Measurements from ENCODE around the gene WDFY1.
"Not testable (repeated sequence)": the region's sequence is repeated elsewhere in the genome, so short reads cannot be mapped to it uniquely, and the experiment has no call there.

Gene WDFY1

DNA sequence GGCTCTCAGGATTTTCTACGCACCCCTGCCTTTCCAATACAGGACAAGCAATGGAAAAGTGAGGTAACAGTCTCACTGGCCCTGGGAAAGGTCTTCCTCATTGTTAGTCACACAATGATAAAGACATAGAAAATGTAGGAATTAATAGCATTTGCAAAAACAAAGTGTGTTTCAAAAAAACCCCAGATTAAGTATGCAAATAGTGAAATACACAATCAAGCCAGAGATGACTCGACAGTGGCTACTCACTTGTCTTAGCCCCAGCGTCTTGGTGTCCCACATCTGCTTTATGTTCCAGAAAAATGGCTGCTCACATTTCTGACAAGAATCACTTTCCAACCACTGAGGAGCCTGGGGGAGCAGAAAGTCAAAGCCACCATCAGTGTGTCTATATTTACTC, 60.7 kb downstream of the WDFY1 start:
- DNase-seq: peak; percentile 62
- peaks cover 31 to 56% of the 10 kb centered on the region in 2 donors for H3K36me3 Mint-ChIP-seq
- H3K27ac Mint-ChIP-seq: peak overlapping the region; percentile 85
- no peaks in the 10 kb centered on the region for H3K27me3 Mint-ChIP-seq
- H3K4me1 Mint-ChIP-seq: peaks cover 13 to 21% of the 10 kb centered on the region in 2 donors
- ATAC-seq (replicated peaks): peak; percentile 99
- peak overlapping the region in 1 of 2 donors; percentile 44 for H3K4me3 Mint-ChIP-seq
- peaks cover under 1 to 3% of the 10 kb centered on the region in 2 donors for H3K9me3 Mint-ChIP-seq

DNA sequence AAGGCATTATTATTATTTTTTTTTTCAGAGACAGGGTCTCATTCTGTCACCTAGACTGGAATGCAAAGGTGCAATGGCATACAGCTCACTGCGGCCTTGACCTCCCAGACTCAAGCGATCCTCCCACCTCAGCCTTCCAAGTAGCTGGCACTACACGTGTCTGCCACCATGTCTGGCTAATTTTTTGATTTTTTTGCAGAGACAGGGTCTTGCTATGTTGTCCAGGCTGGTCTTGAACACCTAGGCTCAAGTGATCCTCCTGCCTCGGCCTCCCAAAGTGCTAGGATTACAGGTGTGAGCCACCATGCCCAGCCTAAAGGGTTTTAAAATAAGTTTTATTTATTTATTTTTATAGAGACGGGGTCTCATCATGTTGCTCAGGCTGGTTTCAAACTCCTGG, 62.4 kb downstream of the WDFY1 start:
- Mint-ChIP-seq H3K9me3 (no peaks in the 10 kb centered on the region), H3K36me3 (peaks cover 38 to 57% of the 10 kb centered on the region in 2 donors), H3K27me3 (no peaks in the 10 kb centered on the region), H3K4me3 (no peak overlapping the region), H3K4me1 (peaks cover 10 to 17% of the 10 kb centered on the region in 2 donors), H3K27ac (no peak overlapping the region)
- DNase-seq (no peak), ATAC-seq (replicated peaks) (no peak)

DNA sequence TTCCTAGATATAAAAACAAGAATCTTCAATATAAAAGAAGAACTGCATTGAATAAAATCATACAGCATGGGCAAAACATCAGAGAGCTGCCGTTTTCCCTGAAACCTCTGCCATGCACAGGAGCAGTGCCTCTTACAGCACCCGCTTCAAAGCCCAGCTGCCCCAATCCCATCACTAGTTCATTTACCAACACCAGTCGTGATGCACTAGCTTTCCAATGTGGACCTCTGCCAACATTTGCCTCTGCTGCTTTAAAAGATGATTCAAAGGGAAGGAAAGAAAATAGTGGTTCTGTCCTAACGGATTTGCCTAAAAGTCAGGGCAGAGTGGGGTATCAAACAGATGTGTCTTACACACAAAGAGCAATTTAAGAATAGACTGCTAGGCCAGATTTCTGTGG, 64.3 kb downstream of the WDFY1 start:
- no peaks in the 10 kb centered on the region for H3K9me3 Mint-ChIP-seq
- no peak for ATAC-seq (replicated peaks)
- DNase-seq: no peak
- peaks cover 6 to 17% of the 10 kb centered on the region in 2 donors for H3K4me1 Mint-ChIP-seq
- H3K36me3 Mint-ChIP-seq: peaks cover 40 to 64% of the 10 kb centered on the region in 2 donors
- H3K27me3 Mint-ChIP-seq: no peaks in the 10 kb centered on the region
- H3K4me3 Mint-ChIP-seq: no peak overlapping the region
- no peak overlapping the region for H3K27ac Mint-ChIP-seq

DNA sequence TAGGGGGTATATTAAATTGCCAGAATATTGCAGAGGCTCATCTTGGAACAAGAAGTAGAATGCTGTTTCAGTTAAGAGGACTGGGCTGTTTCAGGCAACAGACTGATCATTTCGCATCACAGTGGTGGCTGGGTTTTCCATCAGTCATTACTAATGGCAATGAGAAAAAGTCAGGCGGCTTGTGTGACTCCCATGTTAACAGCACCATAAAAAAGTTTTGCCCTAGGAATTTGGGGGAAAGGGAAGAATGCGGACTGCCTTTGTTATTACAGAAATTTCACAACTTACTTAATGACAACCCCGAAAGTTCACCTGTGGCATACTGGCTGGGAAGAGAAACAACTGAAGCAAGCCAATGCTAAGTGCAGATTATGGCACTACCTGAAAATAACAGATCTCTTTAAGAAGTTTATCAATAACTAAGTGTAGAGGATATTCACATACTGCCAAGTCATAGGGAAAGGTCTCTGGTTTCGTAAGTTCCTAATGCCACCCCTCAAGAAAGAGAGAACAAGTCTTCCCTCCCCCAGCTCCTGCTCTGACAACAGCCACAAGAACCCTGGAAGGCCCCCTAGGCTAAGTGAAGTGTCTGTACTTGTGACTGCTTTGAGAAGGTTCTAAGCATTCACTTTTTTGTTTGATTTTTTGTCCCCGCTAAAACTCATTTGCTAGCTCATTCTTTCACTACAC, 67.3 kb downstream of the WDFY1 start:
- Mint-ChIP-seq H3K4me1 (no peaks in the 10 kb centered on the region), H3K4me3 (no peak overlapping the region), H3K27me3 (no peaks in the 10 kb centered on the region), H3K27ac (peak overlapping the region; percentile 49), H3K9me3 (no peaks in the 10 kb centered on the region), H3K36me3 (peaks cover 43 to 63% of the 10 kb centered on the region in 2 donors)
- ATAC-seq (replicated peaks): peak in 1 of 2 donors; percentile 59
- no peak for DNase-seq

DNA sequence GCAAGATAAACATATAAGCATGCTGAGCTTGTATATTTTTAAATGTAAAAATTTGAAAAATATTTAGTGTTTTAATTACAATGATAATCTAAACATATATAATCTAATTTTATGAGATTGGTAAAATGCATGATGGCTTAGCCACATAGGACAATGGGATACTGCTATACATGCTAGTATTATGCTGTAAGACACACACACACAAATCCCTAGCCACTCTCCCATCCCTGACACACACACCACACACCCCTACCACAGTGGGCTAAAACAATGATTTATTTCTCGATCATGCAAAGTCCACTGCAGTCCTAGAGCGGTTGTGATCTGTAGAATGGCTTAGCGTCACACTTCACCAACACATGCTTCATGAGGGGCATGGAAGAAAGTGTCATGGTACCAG, 71.5 kb downstream of the WDFY1 start:
- Mint-ChIP-seq H3K9me3 (no peaks in the 10 kb centered on the region), H3K4me3 (no peak overlapping the region), H3K27ac (no peak overlapping the region), H3K36me3 (peaks cover 42 to 62% of the 10 kb centered on the region in 2 donors), H3K4me1 (no peaks in the 10 kb centered on the region), H3K27me3 (no peaks in the 10 kb centered on the region)
- DNase-seq (no peak), ATAC-seq (replicated peaks) (no peak)

DNA sequence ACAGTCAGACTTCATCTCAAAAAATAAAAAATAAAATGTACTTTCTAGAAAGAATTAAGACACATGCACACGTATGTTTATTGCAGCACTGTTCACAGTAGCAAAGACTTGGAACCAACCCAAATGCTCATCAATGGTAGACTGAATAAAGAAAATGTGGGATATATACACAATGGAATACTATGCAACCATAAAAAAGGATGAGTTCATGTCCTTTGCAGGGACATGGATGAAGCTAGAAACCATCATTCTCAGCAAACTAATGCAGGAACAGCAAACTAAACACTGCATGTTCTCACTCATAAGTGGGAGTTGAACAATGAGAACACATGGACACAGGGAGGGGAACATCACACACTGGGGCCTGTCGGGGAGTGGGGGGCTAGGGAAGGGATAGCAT, 72.4 kb downstream of the WDFY1 start:
- DNase-seq; H3K27ac Mint-ChIP-seq; H3K4me1 Mint-ChIP-seq; H3K27me3 Mint-ChIP-seq; ATAC-seq (replicated peaks); H3K4me3 Mint-ChIP-seq; H3K9me3 Mint-ChIP-seq: not testable (repeated sequence)
- peaks cover 35 to 54% of the 10 kb centered on the region in 2 donors for H3K36me3 Mint-ChIP-seq

DNA sequence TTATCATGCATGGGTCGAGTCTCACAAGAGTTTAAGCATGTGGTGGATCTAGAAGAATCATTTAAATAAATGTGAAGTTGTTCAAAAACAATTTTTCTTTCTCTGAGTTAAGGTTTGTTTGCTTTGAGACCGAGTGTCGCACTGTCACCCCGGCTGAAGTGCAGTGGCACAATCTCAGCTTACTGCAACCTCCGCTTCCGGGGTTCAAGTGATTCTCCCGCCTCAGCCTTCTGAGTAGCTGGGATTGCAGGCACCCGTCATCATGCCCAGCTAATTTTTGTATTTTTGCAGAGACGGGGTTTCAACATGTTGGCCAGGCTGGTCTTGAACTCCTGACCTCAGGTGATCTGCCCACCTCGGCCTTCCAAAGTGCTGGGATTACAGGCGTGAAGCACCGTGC, 73.5 kb downstream of the WDFY1 start:
- H3K9me3 Mint-ChIP-seq; H3K4me3 Mint-ChIP-seq; DNase-seq; H3K27me3 Mint-ChIP-seq; H3K4me1 Mint-ChIP-seq; H3K27ac Mint-ChIP-seq; ATAC-seq (replicated peaks): not testable (repeated sequence)
- H3K36me3 Mint-ChIP-seq: peaks cover 31 to 42% of the 10 kb centered on the region in 2 donors

DNA sequence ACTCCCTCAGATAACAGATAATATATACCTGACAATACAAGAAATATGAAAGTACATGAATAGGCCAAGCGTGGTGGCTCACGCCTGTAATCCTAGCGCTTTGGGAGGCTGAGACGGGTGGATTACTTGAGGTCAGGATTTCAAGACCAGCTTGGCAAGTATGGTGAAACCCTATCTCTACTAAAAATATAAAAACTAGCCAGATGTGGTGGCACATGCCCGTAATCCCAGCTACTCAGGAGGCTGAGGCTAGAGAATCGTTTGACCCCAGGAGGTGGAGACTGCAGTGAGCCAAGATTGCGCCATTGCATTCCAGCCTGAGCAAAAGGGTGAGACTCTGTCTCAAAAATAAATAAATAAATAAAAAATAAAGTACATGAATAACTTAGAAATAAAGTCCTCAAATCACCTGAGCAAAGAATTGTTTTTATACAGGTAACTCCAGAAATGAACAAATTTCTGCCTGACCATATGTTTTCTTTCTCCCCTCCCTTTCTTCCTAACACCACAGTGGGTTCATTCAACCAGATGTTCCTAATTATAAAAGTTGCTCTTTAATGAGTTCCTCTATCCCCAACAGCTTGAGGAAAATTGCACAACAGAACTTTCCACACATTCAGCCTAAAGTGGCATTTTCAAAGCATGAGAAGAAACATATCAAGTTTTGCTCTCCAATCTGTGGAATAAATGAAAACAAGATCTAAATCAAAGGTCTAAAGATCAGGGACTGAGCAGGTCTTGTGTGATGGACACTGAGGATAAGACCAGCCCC, 74.1 kb downstream of the WDFY1 start:
- no peaks in the 10 kb centered on the region for H3K27me3 Mint-ChIP-seq
- H3K4me1 Mint-ChIP-seq: peaks cover 1 to 6% of the 10 kb centered on the region in 2 donors
- DNase-seq (no peak), ATAC-seq (replicated peaks) (no peak)
- H3K4me3 Mint-ChIP-seq: no peak overlapping the region
- peaks cover 31 to 37% of the 10 kb centered on the region in 2 donors for H3K36me3 Mint-ChIP-seq
- no peak overlapping the region for H3K27ac Mint-ChIP-seq
- no peaks in the 10 kb centered on the region for H3K9me3 Mint-ChIP-seq

DNA sequence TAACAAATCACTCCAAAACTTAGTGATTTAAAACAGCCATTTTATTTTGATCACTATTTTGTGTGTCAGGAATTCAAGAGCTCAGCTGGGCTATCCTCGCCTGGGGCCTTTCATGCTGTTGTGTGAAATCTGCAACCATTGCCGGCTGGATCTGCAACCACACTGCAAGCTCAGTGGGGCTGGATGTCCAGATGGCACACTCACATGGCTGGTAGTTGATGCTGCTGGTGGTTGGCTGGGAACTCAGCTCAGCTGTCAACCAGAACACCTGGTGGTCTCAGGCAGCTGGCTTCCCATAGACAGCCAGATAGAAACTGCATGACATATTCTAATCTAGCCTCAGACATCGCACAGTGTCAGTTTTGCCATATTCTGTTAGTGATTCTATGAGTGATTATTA, 77.1 kb downstream of the WDFY1 start:
- Mint-ChIP-seq H3K9me3 (no peaks in the 10 kb centered on the region), H3K4me1 (peaks cover 3 to 7% of the 10 kb centered on the region in 2 donors), H3K27ac (no peak overlapping the region), H3K4me3 (no peak overlapping the region), H3K36me3 (peaks cover 27 to 38% of the 10 kb centered on the region in 2 donors), H3K27me3 (no peaks in the 10 kb centered on the region)
- DNase-seq (no peak), ATAC-seq (replicated peaks) (no peak)

DNA sequence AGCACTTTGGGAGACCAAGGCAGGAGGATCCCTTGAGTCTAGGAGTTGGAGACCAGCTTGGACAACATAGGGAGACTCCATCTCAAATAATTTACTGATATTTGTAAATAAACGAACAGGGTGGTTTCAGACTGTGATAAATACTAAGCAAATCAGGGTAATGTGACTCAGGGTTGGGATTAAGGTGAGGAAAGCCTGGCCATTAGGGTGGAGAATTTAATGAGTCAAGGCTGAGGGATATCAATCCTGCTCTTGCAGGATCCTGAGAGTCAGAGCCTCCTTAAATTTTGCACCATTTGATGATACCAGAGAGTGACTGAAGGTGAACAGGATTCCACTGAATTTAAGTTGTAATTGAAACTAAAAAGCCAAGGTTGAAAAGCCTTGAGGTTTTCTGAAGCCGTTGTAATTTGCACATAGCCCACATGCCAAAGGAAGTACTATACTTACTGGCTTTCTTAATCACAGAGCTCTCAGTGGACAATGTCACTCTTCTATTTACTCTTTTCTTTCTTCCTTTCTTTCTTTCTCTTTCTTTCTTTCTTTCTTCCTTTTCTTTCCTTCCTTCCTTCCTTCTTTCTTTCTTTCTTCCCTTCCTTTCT, 79.1 kb downstream of the WDFY1 start:
- Mint-ChIP-seq H3K4me3 (no peak overlapping the region), H3K27me3 (no peaks in the 10 kb centered on the region), H3K4me1 (peaks cover 3 to 7% of the 10 kb centered on the region in 2 donors), H3K36me3 (peaks cover 28 to 38% of the 10 kb centered on the region in 2 donors), H3K9me3 (peaks cover 0 to 2% of the 10 kb centered on the region in 2 donors), H3K27ac (peak overlapping the region; percentile 16)
- ATAC-seq (replicated peaks): no peak
- DNase-seq: no peak

DNA sequence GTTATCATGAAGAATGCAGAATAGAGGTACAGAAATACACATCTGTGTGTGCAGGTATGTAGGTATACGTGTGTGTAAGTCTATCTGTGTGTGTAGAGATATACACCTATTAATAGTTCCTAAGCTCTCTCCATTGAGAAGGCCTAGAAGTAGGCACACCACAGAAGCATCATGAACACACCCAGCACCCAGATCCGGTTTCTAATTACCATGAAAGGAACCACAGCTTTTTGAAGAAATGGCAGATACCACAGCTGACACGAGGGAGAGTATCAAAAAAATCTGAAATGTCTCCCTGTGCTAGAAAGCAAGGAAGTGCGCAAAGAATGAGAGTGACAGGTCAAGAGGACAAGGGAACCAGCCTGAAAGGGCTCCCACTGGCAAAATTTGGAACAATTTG, 80.0 kb downstream of the WDFY1 start:
- H3K36me3 Mint-ChIP-seq: peaks cover 23 to 38% of the 10 kb centered on the region in 2 donors
- H3K9me3 Mint-ChIP-seq: peaks cover 0 to 2% of the 10 kb centered on the region in 2 donors
- no peak overlapping the region for H3K27ac Mint-ChIP-seq
- no peak overlapping the region for H3K4me3 Mint-ChIP-seq
- no peaks in the 10 kb centered on the region for H3K27me3 Mint-ChIP-seq
- peak in 1 of 2 donors; percentile 33 for ATAC-seq (replicated peaks)
- peaks cover 3 to 7% of the 10 kb centered on the region in 2 donors for H3K4me1 Mint-ChIP-seq
- DNase-seq: no peak

DNA sequence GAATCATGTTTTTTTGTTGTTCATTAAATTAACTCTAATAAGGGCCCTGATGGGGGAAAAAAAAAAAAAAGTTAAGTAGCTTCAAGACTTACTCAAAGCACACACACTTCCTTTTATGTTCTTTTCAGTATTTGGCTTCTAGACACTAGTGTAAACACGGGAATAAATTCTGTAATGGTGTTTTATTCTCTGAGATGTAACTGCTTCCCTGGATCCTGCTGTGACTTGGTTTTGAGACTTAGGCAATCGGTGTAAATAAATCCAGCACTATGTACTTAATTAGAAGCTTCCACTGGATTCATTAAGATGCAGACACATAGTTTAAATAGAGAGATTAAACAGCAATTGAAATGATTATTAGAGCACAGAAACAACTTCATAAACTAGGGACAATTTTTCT, 81.6 kb downstream of the WDFY1 start:
- Mint-ChIP-seq H3K36me3 (peaks cover 19 to 31% of the 10 kb centered on the region in 2 donors), H3K9me3 (peaks cover 0 to 2% of the 10 kb centered on the region in 2 donors), H3K27ac (no peak overlapping the region), H3K4me3 (no peak overlapping the region), H3K4me1 (peaks cover 3 to 20% of the 10 kb centered on the region in 2 donors), H3K27me3 (no peaks in the 10 kb centered on the region)
- DNase-seq: no peak
- no peak for ATAC-seq (replicated peaks)

DNA sequence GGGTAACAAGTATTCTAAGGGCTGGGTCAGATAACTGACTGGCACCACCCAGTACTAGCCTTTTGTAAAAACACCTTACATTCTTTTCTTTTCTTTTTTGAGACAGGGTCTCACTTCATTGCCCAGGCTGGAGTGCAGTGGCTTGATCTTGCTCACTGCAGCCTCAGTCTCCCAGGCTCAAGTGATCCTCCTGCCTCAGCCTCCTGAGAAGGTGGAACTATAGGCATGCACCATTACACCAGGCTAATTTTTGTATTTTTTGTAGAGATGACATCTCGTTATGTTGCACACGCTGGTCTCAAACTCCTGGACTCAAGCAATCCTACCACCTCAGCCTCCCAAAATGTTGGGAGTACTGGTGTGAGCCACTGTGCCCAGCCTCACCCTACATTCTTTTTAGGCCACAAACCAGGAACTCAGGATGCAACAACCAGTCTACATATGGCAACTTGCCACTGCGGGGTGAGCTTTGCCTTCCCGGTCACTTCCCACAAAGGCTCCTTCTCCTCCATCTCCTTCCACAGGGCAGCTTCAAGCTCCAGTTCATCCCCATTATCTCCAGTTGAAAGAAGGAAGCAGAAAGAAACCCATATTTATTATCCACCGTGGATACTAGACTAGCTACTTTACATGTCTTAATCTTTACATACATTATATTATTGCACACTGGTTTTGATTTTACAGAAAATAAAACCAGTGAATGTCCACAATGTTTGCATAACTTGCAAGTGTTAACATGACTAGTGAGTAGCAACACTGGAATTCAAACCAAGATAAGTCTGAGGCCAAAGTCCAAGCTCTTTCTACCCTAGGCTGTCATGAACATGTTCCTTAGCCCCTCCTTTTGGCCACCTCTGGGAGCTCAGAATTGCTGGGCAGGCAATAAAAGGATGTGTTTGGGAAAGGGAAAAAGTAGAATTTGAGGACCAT, 84.1 kb downstream of the WDFY1 start:
- no peaks in the 10 kb centered on the region for H3K27me3 Mint-ChIP-seq
- peaks cover 20 to 35% of the 10 kb centered on the region in 2 donors for H3K36me3 Mint-ChIP-seq
- DNase-seq (no peak), ATAC-seq (replicated peaks) (no peak)
- no peak overlapping the region for H3K27ac Mint-ChIP-seq
- H3K9me3 Mint-ChIP-seq: peaks cover 0 to 2% of the 10 kb centered on the region in 2 donors
- no peak overlapping the region for H3K4me3 Mint-ChIP-seq
- peaks cover 4 to 14% of the 10 kb centered on the region in 2 donors for H3K4me1 Mint-ChIP-seq

DNA sequence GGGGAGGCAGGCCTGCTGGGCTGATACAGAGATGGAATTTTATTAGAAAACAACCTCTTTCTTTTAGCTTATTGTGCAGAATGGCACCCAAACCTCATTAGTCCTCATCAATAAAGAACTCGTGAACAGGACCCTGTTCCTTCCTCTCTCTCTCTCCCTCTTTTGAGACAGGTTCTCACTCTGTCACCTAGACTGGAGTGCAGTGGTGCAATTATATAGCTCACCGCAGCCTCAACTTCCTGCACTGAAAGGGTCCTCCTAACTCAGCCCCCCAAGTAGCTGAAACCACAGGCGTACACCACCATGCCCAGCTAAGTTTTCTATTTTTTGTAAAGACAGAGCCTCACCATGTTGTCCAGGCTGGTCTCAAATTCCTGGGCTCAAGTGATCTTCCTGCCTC, 86.1 kb downstream of the WDFY1 start:
- H3K4me1 Mint-ChIP-seq: peaks cover 2 to 13% of the 10 kb centered on the region in 2 donors
- H3K27ac Mint-ChIP-seq: no peak overlapping the region
- DNase-seq: no peak
- no peak for ATAC-seq (replicated peaks)
- H3K27me3 Mint-ChIP-seq: no peaks in the 10 kb centered on the region
- peaks cover 0 to 2% of the 10 kb centered on the region in 2 donors for H3K9me3 Mint-ChIP-seq
- H3K4me3 Mint-ChIP-seq: no peak overlapping the region
- peaks cover 23 to 28% of the 10 kb centered on the region in 2 donors for H3K36me3 Mint-ChIP-seq

Data from stimulated activated naive B cell treated with anti-CD40 and anti-IgM and Interleukin-4, amounts not matched to agents 10 μg/mL and 1 μg/mL and 100 μg/mL, for 72 hours (primary cell).